ENCODE results near the gene TANGO2. TPM values are rescaled to one million over a fixed set of nuclear protein-coding genes. Genes with fewer than 3 reads are reported as not detected.

TANGO2 gene
- total and polyA plus RNA-seq, 4 donors = 20.7 to 48.8 (median 34.1) TPM

GRCh38 chr22:20052309-20053259, 31.7 kb downstream of the TANGO2 start:
- Histone ChIP-seq H3K9ac (ENCODE audit: insufficient read depth in 1 of 2, low read length in 2 of 2) (no peak overlapping the region), H3K4me3 (no peak overlapping the region), H3K9me3 (ENCODE audit: control insufficient read depth in 4 of 4, insufficient read depth in 3 of 4, low read length in 3 of 4) (no peaks in the 10 kb centered on the region), H3K36me3 (ENCODE audit: control insufficient read depth in 4 of 4, insufficient read depth in 4 of 4, low read length in 4 of 4) (peaks cover 0 to 52% (median 3%) of the 10 kb centered on the region in 4 donors), H3K27me3 (ENCODE audit: control insufficient read depth in 3 of 3, insufficient read depth in 3 of 3, low read length in 2 of 3) (no peaks in the 10 kb centered on the region), H3K4me1 (ENCODE audit: control insufficient read depth in 5 of 5, insufficient read depth in 5 of 5, low read length in 5 of 5) (peaks cover 0 to 9% (median 0%) of the 10 kb centered on the region in 5 donors), H3K27ac (ENCODE audit: low read depth in 1 of 2, low read length in 1 of 2) (no peak overlapping the region)
- ATAC-seq (ENCODE audit: insufficient read depth, low FRiP score) = no peak
- no peak for TF ChIP-seq CTCF (IDR thresholded peaks at IDR 0.05; ENCODE audit: control extremely low read depth, extremely low read depth)
- 91 to 94% methylated on average over 26 of the region's 26 CpGs for WGBS, 2 donors
- DNase-seq = no peak

GRCh38 chr22:20053407-20054033, 32.6 kb downstream of the TANGO2 start:
- no peak for DNase-seq
- no peak overlapping the region for H3K27ac ChIP-seq (ENCODE audit: low read depth in 1 of 2, low read length in 1 of 2)
- H3K27me3 ChIP-seq (ENCODE audit: control insufficient read depth in 3 of 3, insufficient read depth in 3 of 3, low read length in 2 of 3) = no peaks in the 10 kb centered on the region
- TF ChIP-seq CTCF (IDR thresholded peaks at IDR 0.05; ENCODE audit: control extremely low read depth, extremely low read depth) = no peak
- 88 to 92% methylated on average over 14 of the region's 14 CpGs for WGBS, 2 donors
- ATAC-seq (ENCODE audit: insufficient read depth, low FRiP score) = no peak
- no peak overlapping the region for H3K4me3 ChIP-seq
- H3K9me3 ChIP-seq (ENCODE audit: control insufficient read depth in 4 of 4, insufficient read depth in 3 of 4, low read length in 3 of 4) = no peaks in the 10 kb centered on the region
- H3K4me1 ChIP-seq (ENCODE audit: control insufficient read depth in 5 of 5, insufficient read depth in 5 of 5, low read length in 5 of 5) = peaks cover 0 to 9% (median 0%) of the 10 kb centered on the region in 5 donors
- peaks cover 0 to 54% (median 3%) of the 10 kb centered on the region in 4 donors for H3K36me3 ChIP-seq (ENCODE audit: control insufficient read depth in 4 of 4, insufficient read depth in 4 of 4, low read length in 4 of 4)
- no peak overlapping the region for H3K9ac ChIP-seq (ENCODE audit: insufficient read depth in 1 of 2, low read length in 2 of 2)

- peaks cover 0 to 9% (median 0%) of the 10 kb centered on the region in 5 donors for H3K4me1 ChIP-seq (ENCODE audit: control insufficient read depth in 5 of 5, insufficient read depth in 5 of 5, low read length in 5 of 5)
- no peaks in the 10 kb centered on the region for H3K9me3 ChIP-seq (ENCODE audit: control insufficient read depth in 4 of 4, insufficient read depth in 3 of 4, low read length in 3 of 4)
- no peak overlapping the region for H3K9ac ChIP-seq (ENCODE audit: insufficient read depth in 1 of 2, low read length in 2 of 2)
- H3K27ac ChIP-seq (ENCODE audit: low read depth in 1 of 2, low read length in 1 of 2) = no peak overlapping the region
- 86 to 91% methylated on average over 12 of the region's 12 CpGs for WGBS, 2 donors
- DNase-seq (peak; percentile 26 to 48 (median 29)), ATAC-seq (ENCODE audit: insufficient read depth, low FRiP score) (no peak)
- no peaks in the 10 kb centered on the region for H3K27me3 ChIP-seq (ENCODE audit: control insufficient read depth in 3 of 3, insufficient read depth in 3 of 3, low read length in 2 of 3)
- H3K4me3 ChIP-seq = no peak overlapping the region
- TF ChIP-seq CTCF (IDR thresholded peaks at IDR 0.05; ENCODE audit: control extremely low read depth, extremely low read depth) = no peak
- H3K36me3 ChIP-seq (ENCODE audit: control insufficient read depth in 4 of 4, insufficient read depth in 4 of 4, low read length in 4 of 4) = peaks cover 0 to 54% (median 3%) of the 10 kb centered on the region in 4 donors
Measured at GRCh38 chr22:20054034-20054427, 33.1 kb downstream of the TANGO2 start.
